Activated CD8-positive, alpha-beta memory T cell treated with anti-CD3 and anti-CD28 coated beads for 4 hours (primary cell): ENCODE measurements around the gene ETV6.
"Not testable (repeated sequence)": the region's sequence is repeated elsewhere in the genome, so short reads cannot be mapped to it uniquely, and the experiment has no call there.

Experiments used
- DNase-seq, 2 donors: peaks; one replicate each; pipeline ENCODE4 v3.0.0-alpha.2; 2020; ENCODE audit warnings: low read depth in 2 of 2

The ETV6 gene

DNA sequence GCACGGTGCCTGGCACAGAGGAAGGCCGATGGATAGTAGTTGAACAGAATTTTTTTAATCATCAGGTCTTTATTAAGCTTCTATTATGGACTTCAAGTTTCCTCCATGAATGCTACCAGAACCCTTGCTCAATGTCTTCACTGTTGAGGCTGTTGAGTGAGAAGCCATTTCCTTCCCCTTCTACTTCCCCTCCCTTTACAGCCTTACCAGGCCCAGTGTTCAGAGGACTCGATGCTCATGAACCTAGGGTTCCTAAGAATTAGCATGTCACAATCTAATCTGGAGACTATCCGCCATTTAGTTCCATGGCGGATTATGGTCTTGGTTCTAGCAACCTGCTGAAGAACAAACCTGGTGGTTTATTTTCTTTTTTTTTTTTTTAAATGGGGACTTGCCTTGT is 17.7 kb downstream of the ETV6 start:
- DNase-seq = no peak

- DNase-seq = no peak
Measured at GRCh38 chr12:11668611-11669010, 19.1 kb downstream of the ETV6 start.

DNA sequence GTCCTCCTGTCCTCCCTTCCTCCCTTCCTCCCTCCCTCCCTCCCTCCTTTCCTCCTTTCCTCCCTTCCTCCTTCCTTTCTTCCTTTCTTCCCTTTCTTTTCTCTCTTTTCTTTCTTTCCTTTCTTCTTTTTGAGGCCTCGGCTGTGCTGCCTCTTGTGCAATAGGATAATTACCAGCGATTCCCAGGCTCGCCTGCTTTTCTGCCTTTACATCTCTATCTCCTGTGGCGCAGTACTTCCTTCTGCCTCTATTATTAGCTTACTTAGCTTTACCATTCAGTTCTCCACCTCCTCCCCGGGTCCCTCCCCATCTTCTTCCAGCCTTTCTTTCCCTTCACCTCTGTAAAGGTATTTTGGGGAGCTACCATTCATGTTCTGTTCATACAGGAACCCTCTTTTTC is 19.9 kb downstream of the ETV6 start:
- no peak for DNase-seq

GRCh38 chr12:11672256-11673191 is 23.1 kb downstream of the ETV6 start:
- no peak for DNase-seq

- DNase-seq = no peak
Measured at GRCh38 chr12:11673666-11674461, 24.4 kb downstream of the ETV6 start.

- DNase-seq = no peak
Measured at GRCh38 chr12:11674894-11675390, 25.5 kb downstream of the ETV6 start.

- no peak for DNase-seq
Measured at GRCh38 chr12:11676052-11676451, 26.6 kb downstream of the ETV6 start.

DNA sequence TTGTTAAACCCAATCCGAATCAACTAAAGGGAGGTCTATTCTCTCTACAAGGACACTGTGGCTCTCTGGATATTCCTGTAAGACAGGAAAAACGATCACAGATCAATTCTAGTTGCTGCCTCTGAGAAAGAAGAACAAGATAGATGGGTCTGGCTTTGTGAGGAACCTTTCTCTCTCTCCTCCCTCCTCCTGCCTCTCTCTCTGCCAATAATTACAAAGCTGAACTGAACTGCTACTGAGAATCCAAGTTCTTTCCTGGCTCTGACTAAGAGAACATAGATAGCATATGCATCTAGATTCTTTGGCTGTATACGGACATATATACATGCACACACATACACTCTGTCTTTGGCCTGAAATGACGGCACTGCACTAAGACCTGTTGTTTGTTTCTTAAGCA is 27.6 kb downstream of the ETV6 start:
- DNase-seq = no peak

GRCh38 chr12:11677752-11678151 is 28.3 kb downstream of the ETV6 start:
- DNase-seq = no peak

DNA sequence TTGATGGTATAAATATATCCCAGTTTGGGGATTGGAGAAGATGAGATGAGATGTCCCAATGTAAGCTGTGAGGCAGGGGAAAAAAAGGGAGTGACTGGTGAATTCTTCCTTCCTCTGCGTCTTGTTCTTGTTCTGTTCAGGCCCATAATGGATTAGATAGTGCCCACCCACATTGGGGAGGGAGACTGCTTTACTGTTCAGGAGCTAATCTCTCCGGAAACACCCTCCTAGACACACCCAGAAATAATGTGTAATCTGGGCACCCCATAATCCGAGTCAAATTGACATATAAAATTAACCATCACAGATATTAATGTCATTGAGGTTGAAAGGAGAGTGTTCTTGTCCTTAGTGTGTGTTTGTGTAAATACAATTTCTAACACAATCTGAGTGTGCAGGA is 29.3 kb downstream of the ETV6 start:
- DNase-seq = no peak

GRCh38 chr12:11681207-11681606 is 31.7 kb downstream of the ETV6 start:
- no peak for DNase-seq

DNA sequence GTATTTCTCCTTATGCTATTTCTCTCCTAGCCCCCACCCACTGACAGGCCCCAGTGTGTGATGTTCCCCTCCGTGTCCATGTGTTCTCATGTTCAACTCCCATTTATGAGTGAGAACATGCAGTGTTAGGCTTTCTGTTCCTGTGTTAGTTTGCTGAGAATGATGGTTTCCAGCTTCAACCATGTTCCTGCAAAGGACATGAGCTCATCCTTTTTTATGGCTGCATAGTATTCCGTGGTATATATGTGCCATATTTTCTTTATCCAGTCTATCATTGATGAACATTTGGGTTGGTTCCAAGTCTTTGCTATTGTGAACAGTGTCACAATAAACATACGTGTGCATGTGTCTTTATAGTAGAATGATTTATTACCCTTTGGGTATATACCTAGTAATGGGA is 32.2 kb downstream of the ETV6 start:
- DNase-seq = not testable (repeated sequence)

- no peak for DNase-seq
Measured at GRCh38 chr12:11684393-11684792, 34.9 kb downstream of the ETV6 start.

DNA sequence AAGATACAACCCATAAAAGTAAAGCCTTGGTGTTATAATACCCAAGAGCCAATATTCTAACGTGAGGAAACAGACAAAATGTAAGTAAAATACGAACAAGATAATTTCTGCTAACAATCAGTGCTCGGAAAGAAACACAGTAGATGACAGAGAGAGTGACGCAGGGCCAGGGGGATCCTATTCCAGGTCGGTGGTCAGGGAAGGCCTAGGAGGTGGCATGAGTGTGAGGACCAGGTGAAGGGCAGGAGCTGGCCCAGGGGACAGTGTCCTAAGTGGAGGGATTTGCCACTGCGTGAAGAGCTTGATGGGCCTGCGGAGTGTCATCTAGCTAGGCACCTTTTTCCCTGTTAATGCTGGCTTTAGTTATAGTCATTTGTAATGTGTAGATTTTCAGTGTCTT is 35.3 kb downstream of the ETV6 start:
- no peak for DNase-seq

DNA sequence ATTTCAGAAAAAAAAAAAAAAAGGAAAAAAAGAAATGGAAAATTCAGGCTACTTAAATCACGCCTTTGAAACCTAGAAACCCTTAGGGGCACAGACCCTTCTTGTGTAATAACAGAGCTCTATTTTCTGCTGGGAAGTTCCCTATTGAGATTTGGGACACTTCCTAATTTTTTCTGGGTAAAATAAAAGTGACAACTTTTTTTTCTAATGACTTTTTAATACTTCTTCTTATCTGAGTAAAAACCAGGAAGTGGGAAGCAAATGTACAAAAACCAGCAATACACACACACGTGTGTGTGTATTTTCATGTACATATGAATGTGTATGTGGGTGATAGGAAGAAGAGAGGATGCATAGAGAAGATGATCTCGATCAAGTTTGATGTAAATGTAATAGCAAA is 35.8 kb downstream of the ETV6 start:
- no peak for DNase-seq

GRCh38 chr12:11685716-11686115 is 36.2 kb downstream of the ETV6 start:
- no peak for DNase-seq

GRCh38 chr12:11686120-11686519 is 36.6 kb downstream of the ETV6 start:
- no peak for DNase-seq

GRCh38 chr12:11687528-11687927 is 38.1 kb downstream of the ETV6 start:
- DNase-seq = no peak

GRCh38 chr12:11688379-11688778 is 38.9 kb downstream of the ETV6 start:
- no peak for DNase-seq

DNA sequence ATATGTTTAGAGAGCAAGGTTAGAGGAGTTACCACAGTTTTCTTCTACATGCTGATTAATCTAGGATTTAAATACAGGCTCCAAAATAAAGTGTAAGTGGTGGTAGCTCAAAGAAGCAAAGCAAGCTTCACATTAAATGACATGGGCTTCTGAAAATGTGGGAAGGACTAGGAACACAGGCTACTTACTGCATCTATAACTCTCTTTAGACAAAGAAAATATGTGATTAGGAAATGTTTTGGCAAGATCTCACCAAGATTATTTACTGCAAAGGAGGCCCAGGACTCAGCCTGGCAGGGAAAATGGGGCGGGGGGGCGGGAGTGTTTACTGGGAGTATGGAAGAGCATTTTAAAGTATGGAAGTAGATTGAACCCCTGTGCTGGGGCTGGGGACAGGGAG is 39.4 kb downstream of the ETV6 start:
- no peak for DNase-seq

- no peak for DNase-seq
Measured at GRCh38 chr12:11689591-11690186, 40.2 kb downstream of the ETV6 start.

GRCh38 chr12:11693067-11693466 is 43.6 kb downstream of the ETV6 start:
- no peak for DNase-seq
